K562 (cell line): ENCODE data around the gene ZBTB20. TPM values are rescaled to one million over a fixed set of nuclear protein-coding genes. Genes with fewer than 3 reads are reported as not detected.

Experiments used
- polyA plus RNA-seq, 8 experiments: library from polyadenylated mRNA; depleted of rRNA in 4 of 8; stranded (reverse) in 5 of 8; unstranded in 3 of 8; fragments of >200 nt; fragmentation: Nextera tagmentation in 2 of 8; fragmentation: Illumina TruSeq in 1 of 8; extraction: Ambion mirVana in 2 of 8; extraction: Trizol in 1 of 8; gene quantifications; 2 replicates each; pipeline versions ENCODE4 v1.2.1 to v1.2.3, GENCODE V29; 2011 to 2014; ENCODE audit warnings: inconsistent platforms in 1 of 8, missing spikeins in 1 of 8
- total RNA-seq, 7 experiments: library from RNA; depleted of rRNA in 6 of 7; stranded (reverse); fragments of >200 nt in 6 of 7; fragmentation: Illumina TruSeq in 2 of 7; extraction: Trizol in 2 of 7; gene quantifications; 2 replicates each; pipeline versions ENCODE4 v1.2.1 to v1.2.3, GENCODE V29; 2011 to 2021; ENCODE audit warnings: low replicate concordance in 1 of 7
- TF ChIP-seq, protein P1 (sequence below): fragments of 200-600 bp; sonication (generic); IDR thresholded peaks from one replicate; pipeline ENCODE4 v1.6.1; 2012; ENCODE audit warnings: mild to moderate bottlenecking, low read depth, low read length, inconsistent platforms

Gene ZBTB20
- total and polyA plus RNA-seq, 9 of the 15 experiments (the other 6 are each of a cell fraction or from before 2014, with no cell fraction given) = 0.17 to 1.7 (median 0.45) TPM

DNA sequence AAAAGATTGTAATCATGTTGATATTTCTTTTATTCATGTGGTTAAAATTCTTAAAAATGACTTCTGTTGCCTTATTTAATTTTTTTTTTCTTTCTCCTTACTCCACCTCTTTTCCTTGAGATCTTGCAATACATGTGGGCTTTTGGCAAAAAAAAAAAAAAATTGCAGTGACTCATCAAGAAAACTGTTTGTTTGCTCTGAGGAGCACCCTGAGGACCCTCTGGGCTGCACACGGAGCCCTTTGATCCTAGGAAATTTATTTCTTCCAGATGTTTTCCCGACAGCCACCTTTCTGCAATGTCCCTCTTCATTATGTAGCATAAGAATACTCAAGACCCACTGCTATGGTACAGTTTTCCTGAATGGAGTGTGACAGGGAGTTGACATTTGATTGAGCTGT lies 371.7 kb downstream of the ZBTB20 start (continued):
- TF ChIP-seq, protein P1, sequence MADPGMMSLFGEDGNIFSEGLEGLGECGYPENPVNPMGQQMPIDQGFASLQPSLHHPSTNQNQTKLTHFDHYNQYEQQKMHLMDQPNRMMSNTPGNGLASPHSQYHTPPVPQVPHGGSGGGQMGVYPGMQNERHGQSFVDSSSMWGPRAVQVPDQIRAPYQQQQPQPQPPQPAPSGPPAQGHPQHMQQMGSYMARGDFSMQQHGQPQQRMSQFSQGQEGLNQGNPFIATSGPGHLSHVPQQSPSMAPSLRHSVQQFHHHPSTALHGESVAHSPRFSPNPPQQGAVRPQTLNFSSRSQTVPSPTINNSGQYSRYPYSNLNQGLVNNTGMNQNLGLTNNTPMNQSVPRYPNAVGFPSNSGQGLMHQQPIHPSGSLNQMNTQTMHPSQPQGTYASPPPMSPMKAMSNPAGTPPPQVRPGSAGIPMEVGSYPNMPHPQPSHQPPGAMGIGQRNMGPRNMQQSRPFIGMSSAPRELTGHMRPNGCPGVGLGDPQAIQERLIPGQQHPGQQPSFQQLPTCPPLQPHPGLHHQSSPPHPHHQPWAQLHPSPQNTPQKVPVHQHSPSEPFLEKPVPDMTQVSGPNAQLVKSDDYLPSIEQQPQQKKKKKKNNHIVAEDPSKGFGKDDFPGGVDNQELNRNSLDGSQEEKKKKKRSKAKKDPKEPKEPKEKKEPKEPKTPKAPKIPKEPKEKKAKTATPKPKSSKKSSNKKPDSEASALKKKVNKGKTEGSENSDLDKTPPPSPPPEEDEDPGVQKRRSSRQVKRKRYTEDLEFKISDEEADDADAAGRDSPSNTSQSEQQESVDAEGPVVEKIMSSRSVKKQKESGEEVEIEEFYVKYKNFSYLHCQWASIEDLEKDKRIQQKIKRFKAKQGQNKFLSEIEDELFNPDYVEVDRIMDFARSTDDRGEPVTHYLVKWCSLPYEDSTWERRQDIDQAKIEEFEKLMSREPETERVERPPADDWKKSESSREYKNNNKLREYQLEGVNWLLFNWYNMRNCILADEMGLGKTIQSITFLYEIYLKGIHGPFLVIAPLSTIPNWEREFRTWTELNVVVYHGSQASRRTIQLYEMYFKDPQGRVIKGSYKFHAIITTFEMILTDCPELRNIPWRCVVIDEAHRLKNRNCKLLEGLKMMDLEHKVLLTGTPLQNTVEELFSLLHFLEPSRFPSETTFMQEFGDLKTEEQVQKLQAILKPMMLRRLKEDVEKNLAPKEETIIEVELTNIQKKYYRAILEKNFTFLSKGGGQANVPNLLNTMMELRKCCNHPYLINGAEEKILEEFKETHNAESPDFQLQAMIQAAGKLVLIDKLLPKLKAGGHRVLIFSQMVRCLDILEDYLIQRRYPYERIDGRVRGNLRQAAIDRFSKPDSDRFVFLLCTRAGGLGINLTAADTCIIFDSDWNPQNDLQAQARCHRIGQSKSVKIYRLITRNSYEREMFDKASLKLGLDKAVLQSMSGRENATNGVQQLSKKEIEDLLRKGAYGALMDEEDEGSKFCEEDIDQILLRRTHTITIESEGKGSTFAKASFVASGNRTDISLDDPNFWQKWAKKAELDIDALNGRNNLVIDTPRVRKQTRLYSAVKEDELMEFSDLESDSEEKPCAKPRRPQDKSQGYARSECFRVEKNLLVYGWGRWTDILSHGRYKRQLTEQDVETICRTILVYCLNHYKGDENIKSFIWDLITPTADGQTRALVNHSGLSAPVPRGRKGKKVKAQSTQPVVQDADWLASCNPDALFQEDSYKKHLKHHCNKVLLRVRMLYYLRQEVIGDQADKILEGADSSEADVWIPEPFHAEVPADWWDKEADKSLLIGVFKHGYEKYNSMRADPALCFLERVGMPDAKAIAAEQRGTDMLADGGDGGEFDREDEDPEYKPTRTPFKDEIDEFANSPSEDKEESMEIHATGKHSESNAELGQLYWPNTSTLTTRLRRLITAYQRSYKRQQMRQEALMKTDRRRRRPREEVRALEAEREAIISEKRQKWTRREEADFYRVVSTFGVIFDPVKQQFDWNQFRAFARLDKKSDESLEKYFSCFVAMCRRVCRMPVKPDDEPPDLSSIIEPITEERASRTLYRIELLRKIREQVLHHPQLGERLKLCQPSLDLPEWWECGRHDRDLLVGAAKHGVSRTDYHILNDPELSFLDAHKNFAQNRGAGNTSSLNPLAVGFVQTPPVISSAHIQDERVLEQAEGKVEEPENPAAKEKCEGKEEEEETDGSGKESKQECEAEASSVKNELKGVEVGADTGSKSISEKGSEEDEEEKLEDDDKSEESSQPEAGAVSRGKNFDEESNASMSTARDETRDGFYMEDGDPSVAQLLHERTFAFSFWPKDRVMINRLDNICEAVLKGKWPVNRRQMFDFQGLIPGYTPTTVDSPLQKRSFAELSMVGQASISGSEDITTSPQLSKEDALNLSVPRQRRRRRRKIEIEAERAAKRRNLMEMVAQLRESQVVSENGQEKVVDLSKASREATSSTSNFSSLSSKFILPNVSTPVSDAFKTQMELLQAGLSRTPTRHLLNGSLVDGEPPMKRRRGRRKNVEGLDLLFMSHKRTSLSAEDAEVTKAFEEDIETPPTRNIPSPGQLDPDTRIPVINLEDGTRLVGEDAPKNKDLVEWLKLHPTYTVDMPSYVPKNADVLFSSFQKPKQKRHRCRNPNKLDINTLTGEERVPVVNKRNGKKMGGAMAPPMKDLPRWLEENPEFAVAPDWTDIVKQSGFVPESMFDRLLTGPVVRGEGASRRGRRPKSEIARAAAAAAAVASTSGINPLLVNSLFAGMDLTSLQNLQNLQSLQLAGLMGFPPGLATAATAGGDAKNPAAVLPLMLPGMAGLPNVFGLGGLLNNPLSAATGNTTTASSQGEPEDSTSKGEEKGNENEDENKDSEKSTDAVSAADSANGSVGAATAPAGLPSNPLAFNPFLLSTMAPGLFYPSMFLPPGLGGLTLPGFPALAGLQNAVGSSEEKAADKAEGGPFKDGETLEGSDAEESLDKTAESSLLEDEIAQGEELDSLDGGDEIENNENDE = no peak
